Pancreas (tissue), 10 donors: Measurements from ENCODE around the gene CD248. TPM values are rescaled to one million over a fixed set of nuclear protein-coding genes. Genes with fewer than 3 reads are reported as not detected.

Experiments
- ATAC-seq, 4 donors: fragments of 200-7000 bp; cut with Tn5 transposase; one replicate each; pipeline versions ENCODE4 v1.8.0 to v1.9.1; 2020; ENCODE audit warnings: mild to moderate bottlenecking in 4 of 4, moderate library complexity in 4 of 4
- DNase-seq, 6 donors: peaks; one replicate each; pipeline ENCODE4 v3.0.0-alpha.2; 2020
- FAIRE-seq: peaks from 2 replicates; lab custom pipeline; 2012; peaks lifted over from hg19 to GRCh38; lab: Jason Lieb, UNC
- H3K27ac ChIP-seq, 4 donors: fragments of 200-600 bp; sonication (generic); 1 replicate in 3 of 4; 2 replicates in 1 of 4; pipeline versions ENCODE4 v1.5.0 to v1.8.0; 2020
- H3K27me3 ChIP-seq, 4 donors: fragments of 200-600 bp; one replicate each; pipeline ENCODE4 v1.8.0; 2021
- H3K36me3 ChIP-seq, 3 donors: fragments of 200-600 bp; sonication (generic) in 1 of 3; one replicate each; pipeline versions ENCODE4 v1.5.0 to v1.8.0; 2020 to 2021
- H3K4me1 ChIP-seq, 3 donors: fragments of 200-600 bp; one replicate each; pipeline ENCODE4 v1.8.0; 2021
- H3K4me3 ChIP-seq, 4 donors: fragments of 200-600 bp; sonication (generic) in 2 of 4; one replicate each; pipeline versions ENCODE4 v1.5.0 to v1.8.0; 2020 to 2021
- H3K9me3 ChIP-seq, 4 donors: fragments of 200-600 bp; one replicate each; pipeline ENCODE4 v1.8.0; 2021
- WGBS, 2 donors: extraction: QIAGEN DNeasy Blood & Tissue Kit; methylation state at CpG; one replicate each; pipeline ENCODE4 v1.1.7; 2013; 5-methylcytosine and 5-hydroxymethylcytosine counted together
- intact Hi-C, 3 donors: fragments of 100-400 bp; cut with DNase I; formaldehyde crosslinking; loops; one replicate each; pipeline versions ENCODE4 v1.11.1 to v1.14.2; 2022
- polyA plus RNA-seq, 2 donors: library from polyadenylated mRNA; stranded (reverse); fragments of 200-250 nt; gene quantifications; one replicate each; pipeline ENCODE4 v1.2.3, GENCODE V29; 2013
- total RNA-seq, 6 donors: library from RNA; stranded (reverse); fragmentation: NEBNext Ultra II Directional in 4 of 6; extraction: Animal tissue kit (Norgen Biotek cat#: 25700) in 4 of 6; gene quantifications; one replicate each; pipeline versions ENCODE4 v1.2.1 to v1.2.4, GENCODE V29; 2021 to 2023
- TF ChIP-seq, protein P1 (sequence below), 4 donors: fragments of 200-600 bp; sonication (generic) in 3 of 4; IDR thresholded peaks; one replicate each; pipeline versions ENCODE4 v1.5.0 to v1.8.0; 2021; ENCODE audit warnings: antibody characterized with exemption in 4 of 4
- donor health status: healthy with polysubstance abuse.
- donor health status: DM: no; HTN: no; CAD: no; lungs with moderate emphysema.
- donor health status: DM: no; HTN: no; CAD: no.
- donor health status: control.
- donor health status: control.
- donor health status: Bipolar disorder and iron deficiency.
- donor health status: DM: yes; HTN: yes; CAD: no.
- donor health status: DM: no; HTN: no; CAD: no.
- donor health status: DM: no; HTN: no; CAD: no.
- donor health status: DM: yes; HTN: yes; CAD: no.

The CD248 gene
- total and polyA plus RNA-seq, 8 donors: 1.2 to 17.7 (median 3.8) TPM

DNA sequence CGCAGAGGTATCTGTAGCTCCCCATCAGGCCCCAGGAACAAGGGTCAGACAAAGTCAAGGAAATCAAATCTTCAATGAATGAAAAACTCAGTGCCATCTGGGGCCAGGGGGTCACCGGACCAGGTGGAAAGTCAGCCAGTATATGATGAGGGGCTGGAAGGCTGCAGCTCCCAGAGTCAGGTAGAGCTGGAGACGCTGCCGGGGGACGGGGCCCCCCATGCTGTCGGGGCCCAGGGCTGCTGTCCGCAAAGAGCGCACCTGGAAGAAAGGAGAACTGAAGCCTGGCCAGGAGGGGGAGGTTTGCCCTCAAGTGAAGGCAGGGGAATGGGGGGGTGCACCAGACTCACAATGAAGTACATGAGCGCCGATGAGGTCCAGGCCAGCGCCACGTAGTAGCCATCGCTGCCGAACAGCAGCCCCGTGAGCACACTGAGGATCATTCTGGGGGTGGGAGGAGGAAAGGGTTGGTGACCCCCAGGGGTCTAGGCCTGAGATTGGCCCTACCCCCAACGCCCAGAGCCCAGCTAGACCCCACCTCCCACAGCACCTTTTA, 32.2 kb downstream of the CD248 start:
- ATAC-seq: no peak
- TF ChIP-seq, protein P1, sequence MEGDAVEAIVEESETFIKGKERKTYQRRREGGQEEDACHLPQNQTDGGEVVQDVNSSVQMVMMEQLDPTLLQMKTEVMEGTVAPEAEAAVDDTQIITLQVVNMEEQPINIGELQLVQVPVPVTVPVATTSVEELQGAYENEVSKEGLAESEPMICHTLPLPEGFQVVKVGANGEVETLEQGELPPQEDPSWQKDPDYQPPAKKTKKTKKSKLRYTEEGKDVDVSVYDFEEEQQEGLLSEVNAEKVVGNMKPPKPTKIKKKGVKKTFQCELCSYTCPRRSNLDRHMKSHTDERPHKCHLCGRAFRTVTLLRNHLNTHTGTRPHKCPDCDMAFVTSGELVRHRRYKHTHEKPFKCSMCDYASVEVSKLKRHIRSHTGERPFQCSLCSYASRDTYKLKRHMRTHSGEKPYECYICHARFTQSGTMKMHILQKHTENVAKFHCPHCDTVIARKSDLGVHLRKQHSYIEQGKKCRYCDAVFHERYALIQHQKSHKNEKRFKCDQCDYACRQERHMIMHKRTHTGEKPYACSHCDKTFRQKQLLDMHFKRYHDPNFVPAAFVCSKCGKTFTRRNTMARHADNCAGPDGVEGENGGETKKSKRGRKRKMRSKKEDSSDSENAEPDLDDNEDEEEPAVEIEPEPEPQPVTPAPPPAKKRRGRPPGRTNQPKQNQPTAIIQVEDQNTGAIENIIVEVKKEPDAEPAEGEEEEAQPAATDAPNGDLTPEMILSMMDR (IDR thresholded peaks at IDR 0.05): no peak
- no peaks in the 10 kb centered on the region for H3K9me3 ChIP-seq
- DNase-seq: peak in 2 of 6 donors; percentile 9 to 56
- H3K27me3 ChIP-seq: no peaks in the 10 kb centered on the region
- WGBS, 2 donors: 93 to 95% methylated on average over 16 of the region's 16 CpGs
- intact Hi-C loops: loop anchor here in 1 of 3 donors (10.0 kb wide), 1 partner anchor 60 kb away; no protein-coding TSS in a partner anchor
- no peak overlapping the region for H3K27ac ChIP-seq
- FAIRE-seq: no peak
- H3K36me3 ChIP-seq: no peaks in the 10 kb centered on the region
- H3K4me3 ChIP-seq: no peak overlapping the region
- peaks cover 0 to 10% (median 6%) of the 10 kb centered on the region in 3 donors for H3K4me1 ChIP-seq

DNA sequence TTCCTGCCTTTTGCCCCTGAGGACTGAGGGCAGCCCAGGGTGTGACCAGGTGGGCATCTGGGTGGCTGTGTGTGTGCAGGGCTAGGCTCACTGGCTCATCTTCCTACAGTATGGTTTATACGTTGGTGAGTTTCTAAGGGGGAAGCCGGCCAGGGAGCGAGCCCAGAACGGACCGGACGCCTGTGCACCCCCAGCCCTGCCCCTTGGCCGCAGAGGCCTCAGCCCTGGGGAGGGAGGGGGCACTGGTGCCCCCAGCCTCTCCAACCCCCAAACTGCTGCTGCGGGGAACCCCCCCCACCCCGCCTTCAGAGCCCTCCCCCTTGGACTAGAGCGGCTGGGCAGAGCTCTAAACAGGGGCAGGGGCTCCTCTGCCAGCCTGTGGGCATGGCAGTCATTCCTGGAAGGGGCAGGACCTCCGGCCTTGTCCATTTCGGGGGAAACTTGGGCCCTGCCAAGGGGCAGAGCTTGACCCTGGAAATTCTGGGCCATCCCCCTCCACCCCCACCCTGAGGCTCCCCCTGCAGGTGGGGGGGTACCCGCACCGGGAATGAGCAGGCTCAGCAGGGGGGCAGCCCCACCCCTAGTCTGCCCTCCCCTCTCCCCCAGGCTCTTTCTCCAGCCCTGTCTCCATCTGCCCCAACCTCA, 33.3 kb downstream of the CD248 start:
- peaks cover 0 to 10% (median 6%) of the 10 kb centered on the region in 3 donors for H3K4me1 ChIP-seq
- TF ChIP-seq, protein P1 (IDR thresholded peaks at IDR 0.05): no peak
- FAIRE-seq (no peak), ATAC-seq (no peak), DNase-seq (peak in 4 of 6 donors; percentile 21 to 78 (median 42))
- no peak overlapping the region for H3K27ac ChIP-seq
- no peak overlapping the region for H3K4me3 ChIP-seq
- intact Hi-C loops: loop anchor here in 1 of 3 donors (10.0 kb wide), 1 partner anchor 59 kb away; no protein-coding TSS in a partner anchor
- no peaks in the 10 kb centered on the region for H3K27me3 ChIP-seq
- H3K9me3 ChIP-seq: no peaks in the 10 kb centered on the region
- 79 to 83% methylated on average over 14 of the region's 14 CpGs for WGBS, 2 donors
- no peaks in the 10 kb centered on the region for H3K36me3 ChIP-seq

DNA sequence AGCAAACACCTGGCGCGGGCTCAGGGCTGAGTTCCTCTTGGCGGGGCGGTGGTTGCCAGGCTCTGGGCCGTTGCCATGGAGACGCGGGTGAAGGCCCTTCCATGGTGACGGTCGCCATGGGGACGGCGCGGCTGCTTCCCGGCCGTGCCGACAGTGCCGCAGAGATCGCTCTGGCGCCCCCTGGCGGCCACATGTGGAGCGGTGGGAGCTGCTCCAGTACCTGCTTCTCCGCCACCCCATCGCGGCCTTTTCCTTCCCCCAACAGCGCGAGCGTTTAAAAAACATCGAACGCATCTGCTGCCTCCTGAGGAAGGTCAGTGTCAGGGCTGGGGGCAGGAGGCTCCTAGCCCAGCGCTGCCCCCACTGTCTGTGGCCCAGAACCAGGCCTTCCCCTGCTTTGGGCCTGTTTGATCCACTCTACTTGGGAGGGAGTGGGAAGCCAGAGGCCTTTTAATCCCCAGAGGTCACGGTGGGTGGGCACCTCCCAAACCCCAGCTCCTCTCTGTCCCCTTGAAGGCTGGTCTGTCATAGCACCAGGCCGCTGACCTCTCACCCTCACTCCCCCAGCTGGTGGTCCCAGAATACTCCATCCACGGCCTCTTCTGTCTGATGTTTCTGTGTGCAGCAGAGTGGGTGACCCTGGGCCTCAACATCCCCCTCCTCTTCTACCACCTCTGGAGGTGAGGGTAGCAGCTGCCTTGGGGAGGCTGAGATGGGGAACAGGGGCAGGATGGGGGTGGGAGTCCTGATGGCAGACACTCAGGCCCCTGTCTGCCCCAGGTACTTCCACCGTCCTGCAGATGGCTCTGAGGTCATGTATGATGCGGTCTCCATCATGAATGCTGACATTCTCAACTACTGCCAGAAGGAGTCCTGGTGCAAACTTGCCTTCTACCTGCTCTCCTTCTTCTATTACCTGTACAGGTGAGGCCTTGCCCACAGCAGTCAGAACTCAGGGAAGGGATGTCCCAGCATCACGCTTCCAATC, 34.1 kb downstream of the CD248 start:
- TF ChIP-seq, protein P1 (IDR thresholded peaks at IDR 0.05): peak; percentile 98 to 100 (median 99)
- no peaks in the 10 kb centered on the region for H3K9me3 ChIP-seq
- H3K4me1 ChIP-seq: peaks cover 0 to 6% (median under 1%) of the 10 kb centered on the region in 3 donors
- ATAC-seq: peak; percentile 85 to 94 (median 89)
- FAIRE-seq: no peak
- H3K27me3 ChIP-seq: no peaks in the 10 kb centered on the region
- no peak overlapping the region for H3K4me3 ChIP-seq
- 13 to 18% methylated on average over 25 to 35 of the region's 35 CpGs for WGBS, 2 donors
- no peaks in the 10 kb centered on the region for H3K36me3 ChIP-seq
- intact Hi-C loops: loop anchor here in 1 of 3 donors (10.0 kb wide), 1 partner anchor 58 kb away; no protein-coding TSS in a partner anchor
- DNase-seq: peak; percentile 98 to 100 (median 100)
- H3K27ac ChIP-seq: no peak overlapping the region

DNA sequence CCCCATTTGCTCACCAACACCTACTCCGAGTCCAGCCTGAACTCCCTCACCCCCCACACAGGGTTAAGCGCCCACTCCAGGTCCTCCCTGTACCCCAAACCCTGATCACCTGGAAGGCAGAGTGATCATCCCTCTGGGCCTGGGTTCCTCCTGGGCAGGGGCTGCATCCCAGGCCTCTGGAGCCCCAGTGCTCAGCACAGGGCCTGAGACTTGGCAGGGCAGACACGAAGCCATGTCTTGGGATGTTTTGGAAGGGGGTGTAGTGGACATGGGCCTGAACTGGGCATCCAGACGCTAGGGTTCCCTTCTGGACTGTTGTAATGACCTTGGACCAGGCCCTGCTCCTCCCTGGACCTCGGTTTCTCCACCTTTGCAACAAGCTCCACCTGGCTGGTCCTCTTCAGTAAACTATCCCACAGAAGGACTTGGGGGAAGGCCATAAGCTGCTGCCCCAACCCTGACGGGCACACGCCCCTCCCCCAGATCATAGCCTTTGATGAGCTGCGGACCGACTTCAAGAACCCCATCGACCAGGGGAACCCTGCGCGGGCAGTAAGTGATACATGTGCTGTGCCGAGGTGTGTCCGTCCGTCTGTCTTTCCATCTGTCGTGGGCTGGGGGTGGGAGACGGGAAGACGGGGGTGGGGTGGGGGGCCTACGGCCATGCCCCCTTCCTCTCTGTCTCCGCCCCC, 34.9 kb downstream of the CD248 start:
- intact Hi-C loops: loop anchor here in 1 of 3 donors (10.0 kb wide), 1 partner anchor 57 kb away; no protein-coding TSS in a partner anchor

More for the DNA sequence above, 34.9 kb downstream of the CD248 start:
- peaks cover 0 to 5% (median 0%) of the 10 kb centered on the region in 3 donors for H3K4me1 ChIP-seq
- FAIRE-seq (no peak), ATAC-seq (no peak), DNase-seq (peak in 2 of 6 donors; percentile 14 to 38)
- H3K27me3 ChIP-seq: no peaks in the 10 kb centered on the region
- 21 to 23% methylated on average over 19 to 20 of the region's 20 CpGs for WGBS, 2 donors
- TF ChIP-seq, protein P1 (IDR thresholded peaks at IDR 0.05): no peak
- H3K9me3 ChIP-seq: no peaks in the 10 kb centered on the region
- H3K27ac ChIP-seq: peak overlapping the region in 1 of 4 donors; percentile 16
- no peak overlapping the region for H3K4me3 ChIP-seq
- no peaks in the 10 kb centered on the region for H3K36me3 ChIP-seq
